ENCODE data around the gene HMCN2.

HMCN2 gene

GRCh38 chr9:130285271-130285670, 19.7 kb downstream of the HMCN2 start:
- peaks cover 87% of the 10 kb centered on the region for H3K27me3 ChIP-seq (ENCODE audit: insufficient read depth, low read depth)
- H2AFZ ChIP-seq (ENCODE audit: low read depth), result no peak overlapping the region
- no peaks in the 10 kb centered on the region for H3K36me3 ChIP-seq (ENCODE audit: insufficient read depth)
- H4K20me1 ChIP-seq (ENCODE audit: insufficient read depth), result no peaks in the 10 kb centered on the region
- H3K4me2 ChIP-seq, result no peak overlapping the region
- no peak overlapping the region for H3K27ac ChIP-seq
- H3K4me3 ChIP-seq (IDR thresholded peaks at IDR 0.05; ENCODE audit: insufficient read depth, low read depth, low read length), result no peak overlapping the region
- no peak for TF ChIP-seq CTCF (conservative IDR thresholded peaks at IDR 0.05; ENCODE audit: low read depth, low read length)
- H3K9ac ChIP-seq, result no peak overlapping the region
- no peaks in the 10 kb centered on the region for H3K4me1 ChIP-seq (ENCODE audit: low read depth, poor library complexity, severe bottlenecking)
- H3K79me2 ChIP-seq (ENCODE audit: insufficient read depth, low read depth), result no peaks in the 10 kb centered on the region

GRCh38 chr9:130286072-130286770, 20.7 kb downstream of the HMCN2 start:
- Histone ChIP-seq H3K27me3 (ENCODE audit: insufficient read depth, low read depth) (peaks cover 87% of the 10 kb centered on the region), H3K36me3 (ENCODE audit: insufficient read depth) (no peaks in the 10 kb centered on the region), H2AFZ (ENCODE audit: low read depth) (no peak overlapping the region), H3K4me1 (ENCODE audit: low read depth, poor library complexity, severe bottlenecking) (no peaks in the 10 kb centered on the region), H3K9ac (no peak overlapping the region), H3K79me2 (ENCODE audit: insufficient read depth, low read depth) (no peaks in the 10 kb centered on the region), H3K27ac (no peak overlapping the region), H3K4me2 (no peak overlapping the region), H4K20me1 (ENCODE audit: insufficient read depth) (no peaks in the 10 kb centered on the region), H3K4me3 (IDR thresholded peaks at IDR 0.05; ENCODE audit: insufficient read depth, low read depth, low read length) (no peak overlapping the region)
- TF ChIP-seq CTCF (conservative IDR thresholded peaks at IDR 0.05; ENCODE audit: low read depth, low read length), result no peak

- Histone ChIP-seq H2AFZ (ENCODE audit: low read depth) (no peak overlapping the region), H3K9ac (no peak overlapping the region), H3K27me3 (ENCODE audit: insufficient read depth, low read depth) (peaks cover 87% of the 10 kb centered on the region), H3K36me3 (ENCODE audit: insufficient read depth) (no peaks in the 10 kb centered on the region), H4K20me1 (ENCODE audit: insufficient read depth) (no peaks in the 10 kb centered on the region), H3K4me1 (ENCODE audit: low read depth, poor library complexity, severe bottlenecking) (no peaks in the 10 kb centered on the region), H3K4me3 (IDR thresholded peaks at IDR 0.05; ENCODE audit: insufficient read depth, low read depth, low read length) (no peak overlapping the region), H3K27ac (no peak overlapping the region), H3K79me2 (ENCODE audit: insufficient read depth, low read depth) (no peaks in the 10 kb centered on the region), H3K4me2 (no peak overlapping the region)
- TF ChIP-seq CTCF (conservative IDR thresholded peaks at IDR 0.05; ENCODE audit: low read depth, low read length), result no peak
These were observed 21.3 kb downstream of the HMCN2 start for GRCh38 chr9:130286781-130287428.

GRCh38 chr9:130287736-130288135, 22.2 kb downstream of the HMCN2 start:
- TF ChIP-seq CTCF (conservative IDR thresholded peaks at IDR 0.05; ENCODE audit: low read depth, low read length), result no peak
- Histone ChIP-seq H3K4me1 (ENCODE audit: low read depth, poor library complexity, severe bottlenecking) (no peaks in the 10 kb centered on the region), H3K27me3 (ENCODE audit: insufficient read depth, low read depth) (peaks cover 87% of the 10 kb centered on the region), H3K36me3 (ENCODE audit: insufficient read depth) (no peaks in the 10 kb centered on the region), H3K4me3 (IDR thresholded peaks at IDR 0.05; ENCODE audit: insufficient read depth, low read depth, low read length) (no peak overlapping the region), H4K20me1 (ENCODE audit: insufficient read depth) (no peaks in the 10 kb centered on the region), H3K79me2 (ENCODE audit: insufficient read depth, low read depth) (no peaks in the 10 kb centered on the region), H3K27ac (no peak overlapping the region), H2AFZ (ENCODE audit: low read depth) (no peak overlapping the region), H3K9ac (no peak overlapping the region), H3K4me2 (no peak overlapping the region)
